ENCODE measurements around the gene ZNF81.

The ZNF81 gene

GRCh38 chrX:47877327-47877726 lies 40.6 kb downstream of the ZNF81 start:
- TF ChIP-seq TAF1 (IDR thresholded peaks at IDR 0.05; ENCODE audit: borderline replicate concordance, insufficient read depth, low read length) (no peak), POLR2AphosphoS5 (IDR thresholded peaks at IDR 0.05; ENCODE audit: low read depth, low read length) (no peak), FOXP2 (optimal IDR thresholded peaks at IDR 0.05; ENCODE audit: borderline replicate concordance, extremely low read depth, extremely low read length, insufficient read depth) (no peak), REST (IDR thresholded peaks at IDR 0.05; ENCODE audit: insufficient read depth in 1 of 2, low read depth in 2 of 2, low read length in 2 of 2) (no peak), SIN3A (IDR thresholded peaks at IDR 0.05; ENCODE audit: borderline replicate concordance, insufficient read depth, low read length) (no peak)

- TF ChIP-seq SIN3A (IDR thresholded peaks at IDR 0.05; ENCODE audit: borderline replicate concordance, insufficient read depth, low read length) (no peak), TAF1 (IDR thresholded peaks at IDR 0.05; ENCODE audit: borderline replicate concordance, insufficient read depth, low read length) (no peak), POLR2AphosphoS5 (IDR thresholded peaks at IDR 0.05; ENCODE audit: low read depth, low read length) (no peak), FOXP2 (optimal IDR thresholded peaks at IDR 0.05; ENCODE audit: borderline replicate concordance, extremely low read depth, extremely low read length, insufficient read depth) (no peak), REST (IDR thresholded peaks at IDR 0.05; ENCODE audit: insufficient read depth in 1 of 2, low read depth in 2 of 2, low read length in 2 of 2) (no peak)
Measured at GRCh38 chrX:47878198-47878597, 41.5 kb downstream of the ZNF81 start.

- no peak for TF ChIP-seq FOXP2 (optimal IDR thresholded peaks at IDR 0.05; ENCODE audit: borderline replicate concordance, extremely low read depth, extremely low read length, insufficient read depth)
- no peak for TF ChIP-seq TAF1 (IDR thresholded peaks at IDR 0.05; ENCODE audit: borderline replicate concordance, insufficient read depth, low read length)
- TF ChIP-seq SIN3A (IDR thresholded peaks at IDR 0.05; ENCODE audit: borderline replicate concordance, insufficient read depth, low read length): no peak
- no peak for TF ChIP-seq POLR2AphosphoS5 (IDR thresholded peaks at IDR 0.05; ENCODE audit: low read depth, low read length)
- TF ChIP-seq REST (IDR thresholded peaks at IDR 0.05; ENCODE audit: insufficient read depth in 1 of 2, low read depth in 2 of 2, low read length in 2 of 2): no peak
Measured at GRCh38 chrX:47879463-47879862, 42.8 kb downstream of the ZNF81 start.

- TF ChIP-seq TAF1 (IDR thresholded peaks at IDR 0.05; ENCODE audit: borderline replicate concordance, insufficient read depth, low read length): no peak
- no peak for TF ChIP-seq SIN3A (IDR thresholded peaks at IDR 0.05; ENCODE audit: borderline replicate concordance, insufficient read depth, low read length)
- no peak for TF ChIP-seq FOXP2 (optimal IDR thresholded peaks at IDR 0.05; ENCODE audit: borderline replicate concordance, extremely low read depth, extremely low read length, insufficient read depth)
- no peak for TF ChIP-seq POLR2AphosphoS5 (IDR thresholded peaks at IDR 0.05; ENCODE audit: low read depth, low read length)
- no peak for TF ChIP-seq REST (IDR thresholded peaks at IDR 0.05; ENCODE audit: insufficient read depth in 1 of 2, low read depth in 2 of 2, low read length in 2 of 2)
Measured at GRCh38 chrX:47880927-47881326, 44.2 kb downstream of the ZNF81 start.

GRCh38 chrX:47885501-47885900 lies 48.8 kb downstream of the ZNF81 start:
- TF ChIP-seq REST (IDR thresholded peaks at IDR 0.05; ENCODE audit: insufficient read depth in 1 of 2, low read depth in 2 of 2, low read length in 2 of 2) (no peak), FOXP2 (optimal IDR thresholded peaks at IDR 0.05; ENCODE audit: borderline replicate concordance, extremely low read depth, extremely low read length, insufficient read depth) (no peak), TAF1 (IDR thresholded peaks at IDR 0.05; ENCODE audit: borderline replicate concordance, insufficient read depth, low read length) (no peak), POLR2AphosphoS5 (IDR thresholded peaks at IDR 0.05; ENCODE audit: low read depth, low read length) (no peak), SIN3A (IDR thresholded peaks at IDR 0.05; ENCODE audit: borderline replicate concordance, insufficient read depth, low read length) (no peak)

All from PFSK-1 (cell line).